ENCODE measurements around the gene PPM1L. TPM values are rescaled to one million over a fixed set of nuclear protein-coding genes. Genes with fewer than 3 reads are reported as not detected.

Gene PPM1L
- total RNA-seq, 2 donors from 2014 or later: 15.0 to 15.6 TPM

DNA sequence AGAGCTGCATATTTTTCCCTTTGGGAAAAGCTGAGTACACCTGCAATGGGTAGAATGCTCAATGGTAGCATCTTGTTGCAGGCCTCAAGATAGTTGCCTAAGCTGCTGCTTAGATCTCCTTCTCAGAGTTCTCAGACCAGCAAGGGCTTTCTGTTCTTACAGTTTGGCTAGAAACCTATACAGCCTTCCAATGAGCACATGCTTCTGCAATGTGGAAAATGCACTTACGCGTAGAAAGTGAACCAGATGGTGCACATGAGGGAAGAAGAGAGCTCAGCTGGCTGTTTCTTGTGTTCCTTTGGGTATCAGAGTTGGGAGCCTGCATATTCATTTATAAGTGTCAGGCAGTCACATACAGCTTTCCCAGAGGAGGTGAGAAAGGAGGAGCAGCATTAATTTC, 212.7 kb downstream of the PPM1L start:
- H3K9me3 ChIP-seq: no peaks in the 10 kb centered on the region
- no peak overlapping the region for H3K27ac ChIP-seq
- intact Hi-C loops (cut with DNase I): no loop called here
- TF ChIP-seq, protein P1, sequence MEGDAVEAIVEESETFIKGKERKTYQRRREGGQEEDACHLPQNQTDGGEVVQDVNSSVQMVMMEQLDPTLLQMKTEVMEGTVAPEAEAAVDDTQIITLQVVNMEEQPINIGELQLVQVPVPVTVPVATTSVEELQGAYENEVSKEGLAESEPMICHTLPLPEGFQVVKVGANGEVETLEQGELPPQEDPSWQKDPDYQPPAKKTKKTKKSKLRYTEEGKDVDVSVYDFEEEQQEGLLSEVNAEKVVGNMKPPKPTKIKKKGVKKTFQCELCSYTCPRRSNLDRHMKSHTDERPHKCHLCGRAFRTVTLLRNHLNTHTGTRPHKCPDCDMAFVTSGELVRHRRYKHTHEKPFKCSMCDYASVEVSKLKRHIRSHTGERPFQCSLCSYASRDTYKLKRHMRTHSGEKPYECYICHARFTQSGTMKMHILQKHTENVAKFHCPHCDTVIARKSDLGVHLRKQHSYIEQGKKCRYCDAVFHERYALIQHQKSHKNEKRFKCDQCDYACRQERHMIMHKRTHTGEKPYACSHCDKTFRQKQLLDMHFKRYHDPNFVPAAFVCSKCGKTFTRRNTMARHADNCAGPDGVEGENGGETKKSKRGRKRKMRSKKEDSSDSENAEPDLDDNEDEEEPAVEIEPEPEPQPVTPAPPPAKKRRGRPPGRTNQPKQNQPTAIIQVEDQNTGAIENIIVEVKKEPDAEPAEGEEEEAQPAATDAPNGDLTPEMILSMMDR (IDR thresholded peaks at IDR 0.05): no peak
- H3K9ac ChIP-seq (ENCODE audit: low read depth in 2 of 2, low read length in 2 of 2): no peak overlapping the region
- H3K4me3 ChIP-seq: no peak overlapping the region
- H3K27me3 ChIP-seq: no peaks in the 10 kb centered on the region
- no peaks in the 10 kb centered on the region for H3K4me1 ChIP-seq
- DNase-seq: no peak
- H3K36me3 ChIP-seq: no peaks in the 10 kb centered on the region

GRCh38 chr3:160973067-160973809, 217.2 kb downstream of the PPM1L start:
- no peaks in the 10 kb centered on the region for H3K36me3 ChIP-seq
- H3K9me3 ChIP-seq: no peaks in the 10 kb centered on the region
- no peaks in the 10 kb centered on the region for H3K4me1 ChIP-seq
- TF ChIP-seq, protein P1 (IDR thresholded peaks at IDR 0.05): no peak
- no peak for DNase-seq
- no peaks in the 10 kb centered on the region for H3K27me3 ChIP-seq
- no peak overlapping the region for H3K4me3 ChIP-seq
- H3K27ac ChIP-seq: no peak overlapping the region
- intact Hi-C loops (cut with DNase I): no loop called here
- no peak overlapping the region for H3K9ac ChIP-seq (ENCODE audit: low read depth in 2 of 2, low read length in 2 of 2)

DNA sequence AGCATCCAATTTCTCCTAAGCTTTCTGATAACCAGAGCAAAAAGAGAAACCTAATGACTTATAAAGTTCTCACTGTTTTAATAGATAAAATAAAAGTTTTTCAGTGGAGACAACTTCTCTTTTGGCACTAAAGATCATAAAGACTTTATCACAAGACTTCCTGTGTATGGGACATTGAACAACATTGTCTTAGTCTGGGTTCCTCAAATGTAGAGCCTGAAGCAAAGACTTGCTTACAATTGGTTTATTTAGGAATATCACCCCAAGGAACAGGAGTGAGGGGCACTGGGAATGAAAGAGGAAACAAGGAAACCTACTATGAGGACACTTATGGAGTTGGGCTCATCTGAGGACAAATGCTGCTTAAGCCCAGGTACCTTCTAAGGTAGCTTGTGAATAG, 221.7 kb downstream of the PPM1L start:
- TF ChIP-seq, protein P1 (IDR thresholded peaks at IDR 0.05): no peak
- Histone ChIP-seq H3K4me3 (no peak overlapping the region), H3K9me3 (no peaks in the 10 kb centered on the region), H3K36me3 (no peaks in the 10 kb centered on the region), H3K9ac (ENCODE audit: low read depth in 2 of 2, low read length in 2 of 2) (no peak overlapping the region), H3K4me1 (no peaks in the 10 kb centered on the region), H3K27ac (no peak overlapping the region), H3K27me3 (no peaks in the 10 kb centered on the region)
- DNase-seq: no peak
- intact Hi-C loops (cut with DNase I): no loop called here

- Histone ChIP-seq H3K36me3 (no peaks in the 10 kb centered on the region), H3K4me1 (no peaks in the 10 kb centered on the region), H3K27me3 (no peaks in the 10 kb centered on the region), H3K27ac (no peak overlapping the region), H3K9me3 (no peaks in the 10 kb centered on the region), H3K4me3 (no peak overlapping the region), H3K9ac (ENCODE audit: low read depth in 2 of 2, low read length in 2 of 2) (no peak overlapping the region)
- DNase-seq: no peak
- intact Hi-C loops (cut with DNase I): no loop called here
- TF ChIP-seq, protein P1 (IDR thresholded peaks at IDR 0.05): no peak
Measured at GRCh38 chr3:160980740-160981139, 224.7 kb downstream of the PPM1L start.

- intact Hi-C loops (cut with DNase I): no loop called here
- Histone ChIP-seq H3K9ac (ENCODE audit: low read depth in 2 of 2, low read length in 2 of 2) (no peak overlapping the region), H3K4me1 (no peaks in the 10 kb centered on the region), H3K4me3 (no peak overlapping the region), H3K27ac (no peak overlapping the region), H3K9me3 (no peaks in the 10 kb centered on the region), H3K27me3 (no peaks in the 10 kb centered on the region), H3K36me3 (no peaks in the 10 kb centered on the region)
- TF ChIP-seq, protein P1 (IDR thresholded peaks at IDR 0.05): no peak
- no peak for DNase-seq
Measured at GRCh38 chr3:160981217-160981938, 225.3 kb downstream of the PPM1L start.

Measured in colonic mucosa (tissue), 4 donors.